Lung (tissue), 12 donors: ENCODE results near the gene CCNQ. TPM values are rescaled to one million over a fixed set of nuclear protein-coding genes. Genes with fewer than 3 reads are reported as not detected.

Experiments
- ATAC-seq: fragments of 200-7000 bp; cut with Tn5 transposase; one replicate; pipeline ENCODE4 v1.9.1; 2020; ENCODE audit warnings: moderate number of reproducible peaks; ENCODE audit not compliant: insufficient read depth, low FRiP score
- DNase-seq, 3 donors: peaks; one replicate each; pipeline ENCODE4 v3.0.0-alpha.2; 2013 to 2017
- H3K27ac ChIP-seq, 2 donors: one replicate each; pipeline ENCODE4 v1.5.1; 2013; ENCODE audit warnings: mild to moderate bottlenecking in 2 of 2, moderate library complexity in 2 of 2, control low read depth in 1 of 2, inconsistent platforms in 1 of 2, low read depth in 1 of 2, low read length in 1 of 2
- H3K27me3 ChIP-seq, 3 donors: one replicate each; pipeline ENCODE4 v1.5.1; 2013; ENCODE audit warnings: low read length in 2 of 3; ENCODE audit not compliant: control insufficient read depth in 3 of 3, insufficient read depth in 3 of 3
- H3K36me3 ChIP-seq, 4 donors: one replicate each; pipeline ENCODE4 v1.5.1; 2013; ENCODE audit warnings: low read length in 4 of 4, mild to moderate bottlenecking in 1 of 4, moderate library complexity in 1 of 4; ENCODE audit not compliant: control insufficient read depth in 4 of 4, insufficient read depth in 4 of 4
- H3K4me1 ChIP-seq, 5 donors: one replicate each; pipeline ENCODE4 v1.5.1; 2013; ENCODE audit warnings: low read length in 5 of 5, mild to moderate bottlenecking in 2 of 5, moderate library complexity in 1 of 5; ENCODE audit not compliant: control insufficient read depth in 5 of 5, insufficient read depth in 5 of 5
- H3K4me3 ChIP-seq: one replicate; pipeline ENCODE4 v1.5.1; 2013; ENCODE audit warnings: mild to moderate bottlenecking, control low read depth, moderate library complexity
- H3K9ac ChIP-seq, 2 donors: one replicate each; pipeline ENCODE4 v1.5.1; 2013; ENCODE audit warnings: low read length in 2 of 2, control low read depth in 1 of 2; ENCODE audit not compliant: insufficient read depth in 1 of 2
- H3K9me3 ChIP-seq, 4 donors: one replicate each; pipeline ENCODE4 v1.5.1; 2013; ENCODE audit warnings: low read length in 3 of 4, mild to moderate bottlenecking in 1 of 4, moderate library complexity in 1 of 4; ENCODE audit not compliant: control insufficient read depth in 4 of 4, insufficient read depth in 3 of 4
- WGBS, 2 donors: extraction: QIAGEN DNeasy Blood & Tissue Kit; methylation state at CpG; one replicate each; pipeline ENCODE4 v1.1.7; 2013; 5-methylcytosine and 5-hydroxymethylcytosine counted together
- polyA plus RNA-seq, 2 donors: library from polyadenylated mRNA; stranded (reverse); fragments of 200-250 nt; gene quantifications; one replicate each; pipeline ENCODE4 v1.2.1, GENCODE V29; 2013
- total RNA-seq, 2 donors: library from RNA; depleted of rRNA in 1 of 2; stranded (reverse); fragments of >200 nt in 1 of 2; gene quantifications; one replicate each; pipeline ENCODE4 v1.2.1, GENCODE V29; 2014 to 2021
- TF ChIP-seq, protein P1 (sequence below): IDR thresholded peaks from 2 replicates; pipeline ENCODE4 v1.5.1; 2012; ENCODE audit warnings: mild to moderate bottlenecking; ENCODE audit errors: control extremely low read depth, extremely low read depth
- donor health status: control.
- donor health status: control.
- donor health status: Bipolar disorder and iron deficiency.
- donor health status: healthy.
- donor health status: DM: yes; HTN: yes; CAD: no.

Gene CCNQ
- total and polyA plus RNA-seq, 4 donors = 14.2 to 46.4 (median 24.9) TPM

DNA sequence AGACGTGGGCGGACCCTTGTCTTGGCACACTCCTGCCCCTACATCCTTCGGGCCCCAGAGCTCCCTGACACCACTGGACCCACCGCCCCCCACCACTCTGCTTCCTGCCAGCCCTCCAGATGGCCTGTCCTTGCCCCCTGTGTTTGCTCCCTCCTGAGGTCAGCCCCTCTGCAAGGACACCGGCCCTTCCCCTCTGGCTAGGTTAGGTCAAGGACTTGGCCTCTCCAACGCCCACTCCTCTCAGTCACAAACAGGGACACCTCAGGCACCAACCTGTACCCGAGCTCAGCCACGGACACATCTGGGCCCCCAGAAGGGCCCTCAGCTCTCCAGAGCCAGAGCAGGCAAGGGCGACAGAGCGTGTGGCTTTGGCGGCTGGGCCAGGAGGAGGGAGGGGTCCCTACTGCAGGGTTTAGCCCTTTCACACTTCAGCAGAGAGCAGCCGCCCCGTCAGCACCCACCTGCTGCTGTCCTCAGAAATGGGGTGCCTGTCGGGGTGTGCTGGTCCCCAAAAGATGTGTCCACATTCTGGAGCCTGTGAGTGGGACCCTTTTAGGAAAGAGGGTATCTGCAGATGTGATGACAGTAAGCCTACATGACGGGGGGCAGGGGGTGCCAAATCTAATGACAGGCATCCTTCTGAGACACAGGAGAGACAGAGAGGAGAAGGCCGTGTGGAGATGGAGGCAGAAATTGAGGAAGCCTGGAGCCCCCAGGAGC lies 24.5 kb upstream of the CCNQ start:
- no peak for ATAC-seq
- peaks cover 0 to 7% (median 0%) of the 10 kb centered on the region in 5 donors for H3K4me1 ChIP-seq
- TF ChIP-seq, protein P1, sequence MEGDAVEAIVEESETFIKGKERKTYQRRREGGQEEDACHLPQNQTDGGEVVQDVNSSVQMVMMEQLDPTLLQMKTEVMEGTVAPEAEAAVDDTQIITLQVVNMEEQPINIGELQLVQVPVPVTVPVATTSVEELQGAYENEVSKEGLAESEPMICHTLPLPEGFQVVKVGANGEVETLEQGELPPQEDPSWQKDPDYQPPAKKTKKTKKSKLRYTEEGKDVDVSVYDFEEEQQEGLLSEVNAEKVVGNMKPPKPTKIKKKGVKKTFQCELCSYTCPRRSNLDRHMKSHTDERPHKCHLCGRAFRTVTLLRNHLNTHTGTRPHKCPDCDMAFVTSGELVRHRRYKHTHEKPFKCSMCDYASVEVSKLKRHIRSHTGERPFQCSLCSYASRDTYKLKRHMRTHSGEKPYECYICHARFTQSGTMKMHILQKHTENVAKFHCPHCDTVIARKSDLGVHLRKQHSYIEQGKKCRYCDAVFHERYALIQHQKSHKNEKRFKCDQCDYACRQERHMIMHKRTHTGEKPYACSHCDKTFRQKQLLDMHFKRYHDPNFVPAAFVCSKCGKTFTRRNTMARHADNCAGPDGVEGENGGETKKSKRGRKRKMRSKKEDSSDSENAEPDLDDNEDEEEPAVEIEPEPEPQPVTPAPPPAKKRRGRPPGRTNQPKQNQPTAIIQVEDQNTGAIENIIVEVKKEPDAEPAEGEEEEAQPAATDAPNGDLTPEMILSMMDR = no peak
- 77 to 81% methylated on average over 15 to 16 of the region's 16 CpGs for WGBS, 2 donors
- DNase-seq = peak in 1 of 3 donors; percentile 10
- no peaks in the 10 kb centered on the region for H3K27me3 ChIP-seq
- no peaks in the 10 kb centered on the region for H3K36me3 ChIP-seq
- no peak overlapping the region for H3K27ac ChIP-seq
- no peak overlapping the region for H3K9ac ChIP-seq
- no peak overlapping the region for H3K4me3 ChIP-seq
- H3K9me3 ChIP-seq = no peaks in the 10 kb centered on the region

DNA sequence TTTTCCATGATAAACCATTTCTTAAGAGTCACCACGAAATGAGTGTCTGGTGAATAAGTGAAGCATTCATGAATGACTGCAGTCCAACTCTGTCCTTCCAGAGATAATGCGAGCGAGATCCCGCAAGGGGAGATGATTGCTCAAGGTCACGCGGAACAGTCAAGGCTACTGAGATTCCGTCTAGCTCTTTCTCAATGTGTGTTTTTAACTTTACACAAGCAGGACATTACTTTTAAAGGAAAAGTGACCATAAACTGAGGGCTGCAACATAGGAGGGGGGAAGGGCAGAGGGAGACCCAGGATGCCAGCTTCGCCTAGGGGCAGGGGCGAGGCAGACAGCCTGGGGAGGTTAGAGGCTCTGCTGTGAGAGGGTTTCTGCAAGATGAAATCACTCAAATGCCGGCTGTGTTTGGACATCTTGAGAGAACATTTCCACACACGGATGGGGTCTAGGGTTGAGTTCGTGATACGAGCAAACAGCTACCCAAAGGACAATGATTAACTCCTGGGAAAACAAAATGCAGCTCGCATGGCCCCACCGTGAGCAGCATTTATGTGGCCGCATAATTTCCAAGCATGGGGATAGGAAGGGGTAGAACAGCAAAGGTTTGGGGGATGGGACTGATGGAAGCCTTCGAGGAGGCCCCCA lies 23.8 kb upstream of the CCNQ start:
- ATAC-seq (no peak), DNase-seq (peak in 2 of 3 donors; percentile 14 to 31)
- H3K4me3 ChIP-seq = no peak overlapping the region
- no peak overlapping the region for H3K9ac ChIP-seq
- no peak overlapping the region for H3K27ac ChIP-seq
- H3K9me3 ChIP-seq = no peaks in the 10 kb centered on the region
- H3K4me1 ChIP-seq = peaks cover 0 to 7% (median 0%) of the 10 kb centered on the region in 5 donors
- H3K27me3 ChIP-seq = no peaks in the 10 kb centered on the region
- no peaks in the 10 kb centered on the region for H3K36me3 ChIP-seq
- 64 to 65% methylated on average over 16 to 17 of the region's 17 CpGs for WGBS, 2 donors
- TF ChIP-seq, protein P1 = no peak

DNA sequence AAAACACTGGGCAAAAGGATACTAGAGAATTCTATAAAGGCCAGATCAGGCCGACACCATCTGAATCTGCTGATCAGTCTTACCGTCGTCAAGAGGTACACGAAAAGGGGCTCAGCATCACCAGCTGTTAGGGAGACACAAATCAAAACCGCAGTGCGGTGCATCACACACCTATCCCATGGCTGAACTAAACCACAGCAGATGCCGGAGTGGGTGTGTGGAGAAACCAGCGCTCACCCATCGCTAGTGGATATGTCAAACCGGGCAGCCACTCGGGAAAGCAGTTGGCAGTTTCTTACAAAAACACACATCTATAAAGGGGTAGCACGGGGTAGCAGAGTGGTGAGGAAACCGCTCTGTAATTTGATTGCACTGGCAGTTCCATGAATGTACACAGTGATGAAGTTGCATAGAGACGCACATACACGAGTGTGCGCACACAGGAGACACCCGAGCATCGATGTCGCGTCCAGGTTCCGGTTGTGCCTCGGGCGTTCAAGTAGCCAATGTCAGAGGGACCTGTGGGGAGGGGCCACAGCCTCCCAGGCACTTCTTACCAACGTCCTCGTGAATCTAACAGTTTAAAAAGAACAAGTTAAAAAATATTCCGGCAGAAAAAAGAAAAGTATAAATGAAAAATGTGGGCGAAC lies 23.1 kb upstream of the CCNQ start:
- ATAC-seq = no peak
- 89 to 93% methylated on average over 27 of the region's 27 CpGs for WGBS, 2 donors
- no peaks in the 10 kb centered on the region for H3K27me3 ChIP-seq
- H3K4me1 ChIP-seq = peaks cover 0 to 2% (median 0%) of the 10 kb centered on the region in 5 donors
- no peak overlapping the region for H3K9ac ChIP-seq
- no peak for DNase-seq
- no peak overlapping the region for H3K4me3 ChIP-seq
- peaks cover 0 to 1% (median 0%) of the 10 kb centered on the region in 4 donors for H3K9me3 ChIP-seq
- H3K27ac ChIP-seq = no peak overlapping the region
- TF ChIP-seq, protein P1 = no peak
- H3K36me3 ChIP-seq = no peaks in the 10 kb centered on the region
